ENCODE measurements around the gene TAS2R3. TPM values are rescaled to one million over a fixed set of nuclear protein-coding genes. Genes with fewer than 3 reads are reported as not detected.

Gene TAS2R3
- total and polyA plus RNA-seq, 2 of the 13 experiments (the other 11 are each of a cell fraction or from before 2014, with no cell fraction given): 0.74 to 1.1 TPM

DNA sequence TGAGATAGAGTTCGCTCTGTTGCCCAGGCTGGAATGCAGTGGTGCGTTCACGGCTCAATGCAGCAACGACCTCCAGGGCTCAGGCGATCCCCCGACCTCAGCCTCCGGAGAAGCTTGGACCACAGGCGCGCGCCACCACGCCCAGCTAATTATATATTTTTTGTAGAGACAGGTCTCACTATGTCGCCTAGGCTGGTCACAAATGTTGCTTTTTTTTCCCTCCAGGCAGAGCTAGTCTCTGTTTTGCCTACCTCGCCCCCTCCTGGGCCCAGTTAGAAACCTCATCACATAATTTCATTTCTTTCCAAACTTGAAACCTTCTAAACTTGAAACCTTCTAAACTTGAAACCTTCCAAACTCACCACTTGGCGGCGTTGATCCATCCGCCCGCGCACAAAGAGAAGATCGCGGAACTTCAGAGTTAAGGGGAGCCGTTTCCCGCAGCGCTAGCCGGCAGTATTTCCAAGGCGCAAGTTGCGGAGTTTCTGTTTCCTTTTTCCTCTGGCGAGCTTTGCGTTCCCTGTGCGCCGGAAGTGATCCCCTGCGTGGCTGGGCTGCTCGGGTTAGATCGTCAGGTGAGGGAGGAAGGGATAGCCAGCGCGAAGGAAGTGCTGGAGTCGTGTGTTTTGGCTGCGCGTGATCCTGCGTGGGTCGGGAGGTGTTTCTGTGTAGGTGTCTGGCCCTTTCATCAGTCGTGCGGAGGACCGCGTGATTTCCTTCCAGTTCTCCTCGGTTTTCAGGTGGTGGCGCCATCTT lies 25.9 kb upstream of the TAS2R3 start, which contains the start of gene SSBP1 (continued):
- TF ChIP-seq CENPT (CRISPR knock-in tag; IDR thresholded peaks at IDR 0.05; ENCODE audit: low read depth) (no peak), ZNF264 (CRISPR knock-in tag; IDR thresholded peaks at IDR 0.05) (peak; percentile 92; the same call in 1 of the 2 replicates), TOE1 (CRISPR knock-in tag; IDR thresholded peaks at IDR 0.05) (peak; percentile 73; the same call in 1 of the 2 replicates), ZKSCAN8 (CRISPR knock-in tag; IDR thresholded peaks at IDR 0.05; ENCODE audit: borderline replicate concordance) (peak; percentile 86; the same call in 1 of the 2 replicates), MED8 (CRISPR knock-in tag; IDR thresholded peaks at IDR 0.05; ENCODE audit: insufficient replicate concordance) (peak; percentile 72), KAT2B (IDR thresholded peaks at IDR 0.05; ENCODE audit: borderline replicate concordance, low read depth, low read length) (no peak), ZNF816 (CRISPR knock-in tag; IDR thresholded peaks at IDR 0.05; ENCODE audit: borderline replicate concordance) (peak; percentile 85; the same call in 1 of the 2 replicates), NFATC3 (CRISPR knock-in tag; IDR thresholded peaks at IDR 0.05) (no peak), ZNF557 (CRISPR knock-in tag; IDR thresholded peaks at IDR 0.05) (peak; percentile 96), POLR2AphosphoS5 (IDR thresholded peaks at IDR 0.05; ENCODE audit: low read depth, low read length) (peak; percentile 98), CC2D1A (CRISPR knock-in tag; IDR thresholded peaks at IDR 0.05) (0 out of 2 replicates have a peak, but pooled peaks have one; percentile 69), AKAP8 (CRISPR knock-in tag; IDR thresholded peaks at IDR 0.05) (no peak), HNF4G (IDR thresholded peaks at IDR 0.05; ENCODE audit: borderline replicate concordance, low read depth, low read length) (peak; percentile 13; the same call in 1 of the 2 replicates), HNF4G (CRISPR knock-in tag; IDR thresholded peaks at IDR 0.05; ENCODE audit: borderline replicate concordance, low read depth) (no peak), ZNF496 (CRISPR knock-in tag; IDR thresholded peaks at IDR 0.05; ENCODE audit: insufficient replicate concordance) (no peak), MXI1 (IDR thresholded peaks at IDR 0.05; ENCODE audit: borderline replicate concordance, low read depth, low read length) (peak; percentile 84; the same call in 2 of the 3 replicates), SP1 (IDR thresholded peaks at IDR 0.05) (no peak), SP1 (CRISPR knock-in tag; IDR thresholded peaks at IDR 0.05) (peak; percentile 82; the same call in 1 of the 2 replicates), SNAI1 (CRISPR knock-in tag; IDR thresholded peaks at IDR 0.05; ENCODE audit: borderline replicate concordance) (no peak), ZNF430 (CRISPR knock-in tag; IDR thresholded peaks at IDR 0.05) (peak; percentile 80; the same call in 1 of the 2 replicates), RBFOX2 (IDR thresholded peaks at IDR 0.05; ENCODE audit: low read depth, low read length) (peak; percentile 67), ZNF124 (CRISPR knock-in tag; IDR thresholded peaks at IDR 0.05) (peak; percentile 78), FOXK2 (IDR thresholded peaks at IDR 0.05) (peak; percentile 88), DR1 (CRISPR knock-in tag; IDR thresholded peaks at IDR 0.05) (peak; percentile 84), TEAD3 (CRISPR knock-in tag; optimal IDR thresholded peaks at IDR 0.05; ENCODE audit: borderline replicate concordance) (peak; percentile 69), HNRNPK (IDR thresholded peaks at IDR 0.05; ENCODE audit: low read depth, low read length, poor library complexity, severe bottlenecking) (no peak), RBAK (CRISPR knock-in tag; IDR thresholded peaks at IDR 0.05) (0 out of 2 replicates have a peak, but pooled peaks have one; percentile 55), ISL2 (CRISPR knock-in tag; IDR thresholded peaks at IDR 0.05) (peak; percentile 91), ZNF205 (CRISPR knock-in tag; IDR thresholded peaks at IDR 0.05) (peak; percentile 95), ZNF572 (CRISPR knock-in tag; IDR thresholded peaks at IDR 0.05) (peak; percentile 97), ZMYM3 (CRISPR knock-in tag; IDR thresholded peaks at IDR 0.05) (peak; percentile 80), SIN3A (IDR thresholded peaks at IDR 0.05; ENCODE audit: borderline replicate concordance, low read depth, low read length) (peak; percentile 87; the same call in 1 of the 2 replicates)
- TF ChIP-seq, protein P1, sequence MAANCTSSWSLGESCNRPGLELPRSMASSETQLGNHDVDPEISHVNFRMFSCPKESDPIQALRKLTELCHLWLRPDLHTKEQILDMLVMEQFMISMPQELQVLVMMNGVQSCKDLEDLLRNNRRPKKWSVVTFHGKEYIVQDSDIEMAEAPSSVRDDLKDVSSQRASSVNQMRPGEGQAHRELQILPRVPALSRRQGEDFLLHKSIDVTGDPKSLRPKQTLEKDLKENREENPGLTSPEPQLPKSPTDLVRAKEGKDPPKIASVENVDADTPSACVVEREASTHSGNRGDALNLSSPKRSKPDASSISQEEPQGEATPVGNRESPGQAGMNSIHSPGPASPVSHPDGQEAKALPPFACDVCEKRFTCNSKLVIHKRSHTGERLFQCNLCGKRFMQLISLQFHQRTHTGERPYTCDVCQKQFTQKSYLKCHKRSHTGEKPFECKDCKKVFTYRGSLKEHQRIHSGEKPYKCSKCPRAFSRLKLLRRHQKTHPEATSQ (CRISPR knock-in tag; IDR thresholded peaks at IDR 0.05; ENCODE audit: borderline replicate concordance): peak; percentile 91; the same call in 1 of the 2 replicates
